ENCODE measurements around the gene UBE2D3. TPM values are rescaled to one million over a fixed set of nuclear protein-coding genes. Genes with fewer than 3 reads are reported as not detected.

Gene UBE2D3
- total RNA-seq, 1 experiment from 2014 or later = 351 TPM

DNA sequence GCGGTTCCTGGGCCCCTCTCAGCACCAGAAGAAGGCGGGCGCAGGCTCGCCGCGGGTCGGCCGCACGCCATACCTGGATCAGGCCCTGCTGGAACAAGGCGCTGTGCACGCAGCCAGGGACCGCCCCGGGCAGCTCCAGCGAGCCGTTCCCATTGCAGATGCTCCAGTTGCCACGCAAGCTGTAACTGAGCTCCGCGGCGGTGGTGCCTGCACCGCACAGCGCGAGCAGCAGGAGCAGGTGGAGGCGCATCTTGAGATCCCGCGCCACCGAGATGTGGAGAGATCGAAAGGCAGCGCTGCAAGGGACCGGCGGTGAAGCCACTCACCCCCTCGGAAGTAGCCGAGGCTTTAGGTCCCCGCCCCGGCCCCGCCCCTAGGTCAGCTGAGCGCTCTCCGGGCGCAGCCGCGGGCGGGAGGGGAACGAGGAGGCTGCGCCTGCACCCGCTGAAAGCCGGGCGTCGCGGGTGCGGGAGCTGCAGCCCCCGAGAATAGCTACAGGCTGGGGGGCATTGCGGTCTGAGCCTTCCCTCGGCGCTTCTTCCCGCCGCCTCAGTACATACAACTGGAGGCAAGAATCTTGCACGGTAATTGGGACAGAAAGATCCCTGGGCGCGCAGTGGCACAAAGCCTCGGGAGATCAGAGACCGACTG is 66.6 kb downstream of the UBE2D3 start, which contains the start of gene MANBA (continued):
- TF ChIP-seq, protein P1, sequence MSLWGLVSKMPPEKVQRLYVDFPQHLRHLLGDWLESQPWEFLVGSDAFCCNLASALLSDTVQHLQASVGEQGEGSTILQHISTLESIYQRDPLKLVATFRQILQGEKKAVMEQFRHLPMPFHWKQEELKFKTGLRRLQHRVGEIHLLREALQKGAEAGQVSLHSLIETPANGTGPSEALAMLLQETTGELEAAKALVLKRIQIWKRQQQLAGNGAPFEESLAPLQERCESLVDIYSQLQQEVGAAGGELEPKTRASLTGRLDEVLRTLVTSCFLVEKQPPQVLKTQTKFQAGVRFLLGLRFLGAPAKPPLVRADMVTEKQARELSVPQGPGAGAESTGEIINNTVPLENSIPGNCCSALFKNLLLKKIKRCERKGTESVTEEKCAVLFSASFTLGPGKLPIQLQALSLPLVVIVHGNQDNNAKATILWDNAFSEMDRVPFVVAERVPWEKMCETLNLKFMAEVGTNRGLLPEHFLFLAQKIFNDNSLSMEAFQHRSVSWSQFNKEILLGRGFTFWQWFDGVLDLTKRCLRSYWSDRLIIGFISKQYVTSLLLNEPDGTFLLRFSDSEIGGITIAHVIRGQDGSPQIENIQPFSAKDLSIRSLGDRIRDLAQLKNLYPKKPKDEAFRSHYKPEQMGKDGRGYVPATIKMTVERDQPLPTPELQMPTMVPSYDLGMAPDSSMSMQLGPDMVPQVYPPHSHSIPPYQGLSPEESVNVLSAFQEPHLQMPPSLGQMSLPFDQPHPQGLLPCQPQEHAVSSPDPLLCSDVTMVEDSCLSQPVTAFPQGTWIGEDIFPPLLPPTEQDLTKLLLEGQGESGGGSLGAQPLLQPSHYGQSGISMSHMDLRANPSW (CRISPR knock-in tag; conservative IDR thresholded peaks at IDR 0.05; ENCODE audit: low read depth) = peak; percentile 94; the same call in 1 of the 2 replicates
- TF ChIP-seq GTF2I (CRISPR knock-in tag; conservative IDR thresholded peaks at IDR 0.05) (no peak), CBFB (CRISPR knock-in tag; IDR thresholded peaks at IDR 0.05; ENCODE audit: low read depth) (peak; percentile 96; the same call in 1 of the 2 replicates), ZNF423 (CRISPR knock-in tag; IDR thresholded peaks at IDR 0.05) (no peak), GABPB1 (CRISPR knock-in tag; IDR thresholded peaks at IDR 0.05) (peak; percentile 43; the same call in 1 of the 2 replicates), ETV6 (CRISPR knock-in tag; IDR thresholded peaks at IDR 0.05) (peak; percentile 72; the same call in 1 of the 2 replicates), CREM (CRISPR knock-in tag; IDR thresholded peaks at IDR 0.05) (peak; percentile 83), ZBTB21 (CRISPR knock-in tag; IDR thresholded peaks at IDR 0.05; ENCODE audit: borderline replicate concordance) (peak; percentile 86), NR1H2 (CRISPR knock-in tag; IDR thresholded peaks at IDR 0.05) (no peak), GRHL2 (CRISPR knock-in tag; IDR thresholded peaks at IDR 0.05; ENCODE audit: insufficient replicate concordance, severe bottlenecking) (no peak), KAT7 (CRISPR knock-in tag; IDR thresholded peaks at IDR 0.05; ENCODE audit: borderline replicate concordance) (peak; percentile 95), SP1 (CRISPR knock-in tag; conservative IDR thresholded peaks at IDR 0.05) (peak; percentile 86), ZNF121 (CRISPR knock-in tag; IDR thresholded peaks at IDR 0.05) (peak; percentile 70; the same call in 1 of the 2 replicates), SMAD3 (CRISPR knock-in tag; IDR thresholded peaks at IDR 0.05; ENCODE audit: borderline replicate concordance) (peak; percentile 14; the same call in 1 of the 2 replicates), MYBL2 (CRISPR knock-in tag; IDR thresholded peaks at IDR 0.05) (peak; percentile 87; the same call in 1 of the 2 replicates), FOXP1 (CRISPR knock-in tag; IDR thresholded peaks at IDR 0.05; ENCODE audit: borderline replicate concordance) (peak; percentile 91; the same call in 1 of the 2 replicates)
- TF ChIP-seq, protein P2, sequence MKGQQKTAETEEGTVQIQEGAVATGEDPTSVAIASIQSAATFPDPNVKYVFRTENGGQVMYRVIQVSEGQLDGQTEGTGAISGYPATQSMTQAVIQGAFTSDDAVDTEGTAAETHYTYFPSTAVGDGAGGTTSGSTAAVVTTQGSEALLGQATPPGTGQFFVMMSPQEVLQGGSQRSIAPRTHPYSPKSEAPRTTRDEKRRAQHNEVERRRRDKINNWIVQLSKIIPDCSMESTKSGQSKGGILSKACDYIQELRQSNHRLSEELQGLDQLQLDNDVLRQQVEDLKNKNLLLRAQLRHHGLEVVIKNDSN (CRISPR knock-in tag; IDR thresholded peaks at IDR 0.05) = peak; percentile 87
- TF ChIP-seq, protein P3, sequence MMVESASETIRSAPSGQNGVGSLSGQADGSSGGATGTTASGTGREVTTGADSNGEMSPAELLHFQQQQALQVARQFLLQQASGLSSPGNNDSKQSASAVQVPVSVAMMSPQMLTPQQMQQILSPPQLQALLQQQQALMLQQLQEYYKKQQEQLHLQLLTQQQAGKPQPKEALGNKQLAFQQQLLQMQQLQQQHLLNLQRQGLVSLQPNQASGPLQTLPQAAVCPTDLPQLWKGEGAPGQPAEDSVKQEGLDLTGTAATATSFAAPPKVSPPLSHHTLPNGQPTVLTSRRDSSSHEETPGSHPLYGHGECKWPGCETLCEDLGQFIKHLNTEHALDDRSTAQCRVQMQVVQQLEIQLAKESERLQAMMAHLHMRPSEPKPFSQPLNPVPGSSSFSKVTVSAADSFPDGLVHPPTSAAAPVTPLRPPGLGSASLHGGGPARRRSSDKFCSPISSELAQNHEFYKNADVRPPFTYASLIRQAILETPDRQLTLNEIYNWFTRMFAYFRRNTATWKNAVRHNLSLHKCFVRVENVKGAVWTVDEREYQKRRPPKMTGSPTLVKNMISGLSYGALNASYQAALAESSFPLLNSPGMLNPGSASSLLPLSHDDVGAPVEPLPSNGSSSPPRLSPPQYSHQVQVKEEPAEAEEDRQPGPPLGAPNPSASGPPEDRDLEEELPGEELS (CRISPR knock-in tag; IDR thresholded peaks at IDR 0.05) = no peak
- TF ChIP-seq, protein P4, sequence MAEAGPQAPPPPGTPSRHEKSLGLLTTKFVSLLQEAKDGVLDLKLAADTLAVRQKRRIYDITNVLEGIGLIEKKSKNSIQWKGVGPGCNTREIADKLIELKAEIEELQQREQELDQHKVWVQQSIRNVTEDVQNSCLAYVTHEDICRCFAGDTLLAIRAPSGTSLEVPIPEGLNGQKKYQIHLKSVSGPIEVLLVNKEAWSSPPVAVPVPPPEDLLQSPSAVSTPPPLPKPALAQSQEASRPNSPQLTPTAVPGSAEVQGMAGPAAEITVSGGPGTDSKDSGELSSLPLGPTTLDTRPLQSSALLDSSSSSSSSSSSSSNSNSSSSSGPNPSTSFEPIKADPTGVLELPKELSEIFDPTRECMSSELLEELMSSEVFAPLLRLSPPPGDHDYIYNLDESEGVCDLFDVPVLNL (CRISPR knock-in tag; IDR thresholded peaks at IDR 0.05; ENCODE audit: borderline replicate concordance, low read depth) = peak; percentile 47; the same call in 1 of the 2 replicates
- TF ChIP-seq, protein P5, sequence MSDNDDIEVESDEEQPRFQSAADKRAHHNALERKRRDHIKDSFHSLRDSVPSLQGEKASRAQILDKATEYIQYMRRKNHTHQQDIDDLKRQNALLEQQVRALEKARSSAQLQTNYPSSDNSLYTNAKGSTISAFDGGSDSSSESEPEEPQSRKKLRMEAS (CRISPR knock-in tag; IDR thresholded peaks at IDR 0.05) = peak; percentile 85
- TF ChIP-seq, protein P6, sequence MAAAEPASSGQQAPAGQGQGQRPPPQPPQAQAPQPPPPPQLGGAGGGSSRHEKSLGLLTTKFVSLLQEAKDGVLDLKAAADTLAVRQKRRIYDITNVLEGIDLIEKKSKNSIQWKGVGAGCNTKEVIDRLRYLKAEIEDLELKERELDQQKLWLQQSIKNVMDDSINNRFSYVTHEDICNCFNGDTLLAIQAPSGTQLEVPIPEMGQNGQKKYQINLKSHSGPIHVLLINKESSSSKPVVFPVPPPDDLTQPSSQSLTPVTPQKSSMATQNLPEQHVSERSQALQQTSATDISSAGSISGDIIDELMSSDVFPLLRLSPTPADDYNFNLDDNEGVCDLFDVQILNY (CRISPR knock-in tag; IDR thresholded peaks at IDR 0.05) = peak; percentile 90; the same call in 1 of the 2 replicates
- TF ChIP-seq, protein P7, sequence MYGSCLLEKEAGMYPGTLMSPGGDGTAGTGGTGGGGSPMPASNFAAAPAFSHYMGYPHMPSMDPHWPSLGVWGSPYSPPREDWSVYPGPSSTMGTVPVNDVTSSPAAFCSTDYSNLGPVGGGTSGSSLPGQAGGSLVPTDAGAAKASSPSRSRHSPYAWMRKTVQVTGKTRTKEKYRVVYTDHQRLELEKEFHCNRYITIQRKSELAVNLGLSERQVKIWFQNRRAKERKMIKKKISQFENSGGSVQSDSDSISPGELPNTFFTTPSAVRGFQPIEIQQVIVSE (CRISPR knock-in tag; IDR thresholded peaks at IDR 0.05; ENCODE audit: borderline replicate concordance) = no peak
- TF ChIP-seq, protein P8, sequence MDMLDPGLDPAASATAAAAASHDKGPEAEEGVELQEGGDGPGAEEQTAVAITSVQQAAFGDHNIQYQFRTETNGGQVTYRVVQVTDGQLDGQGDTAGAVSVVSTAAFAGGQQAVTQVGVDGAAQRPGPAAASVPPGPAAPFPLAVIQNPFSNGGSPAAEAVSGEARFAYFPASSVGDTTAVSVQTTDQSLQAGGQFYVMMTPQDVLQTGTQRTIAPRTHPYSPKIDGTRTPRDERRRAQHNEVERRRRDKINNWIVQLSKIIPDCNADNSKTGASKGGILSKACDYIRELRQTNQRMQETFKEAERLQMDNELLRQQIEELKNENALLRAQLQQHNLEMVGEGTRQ (CRISPR knock-in tag; IDR thresholded peaks at IDR 0.05) = peak; percentile 87
- TF ChIP-seq, protein P9, sequence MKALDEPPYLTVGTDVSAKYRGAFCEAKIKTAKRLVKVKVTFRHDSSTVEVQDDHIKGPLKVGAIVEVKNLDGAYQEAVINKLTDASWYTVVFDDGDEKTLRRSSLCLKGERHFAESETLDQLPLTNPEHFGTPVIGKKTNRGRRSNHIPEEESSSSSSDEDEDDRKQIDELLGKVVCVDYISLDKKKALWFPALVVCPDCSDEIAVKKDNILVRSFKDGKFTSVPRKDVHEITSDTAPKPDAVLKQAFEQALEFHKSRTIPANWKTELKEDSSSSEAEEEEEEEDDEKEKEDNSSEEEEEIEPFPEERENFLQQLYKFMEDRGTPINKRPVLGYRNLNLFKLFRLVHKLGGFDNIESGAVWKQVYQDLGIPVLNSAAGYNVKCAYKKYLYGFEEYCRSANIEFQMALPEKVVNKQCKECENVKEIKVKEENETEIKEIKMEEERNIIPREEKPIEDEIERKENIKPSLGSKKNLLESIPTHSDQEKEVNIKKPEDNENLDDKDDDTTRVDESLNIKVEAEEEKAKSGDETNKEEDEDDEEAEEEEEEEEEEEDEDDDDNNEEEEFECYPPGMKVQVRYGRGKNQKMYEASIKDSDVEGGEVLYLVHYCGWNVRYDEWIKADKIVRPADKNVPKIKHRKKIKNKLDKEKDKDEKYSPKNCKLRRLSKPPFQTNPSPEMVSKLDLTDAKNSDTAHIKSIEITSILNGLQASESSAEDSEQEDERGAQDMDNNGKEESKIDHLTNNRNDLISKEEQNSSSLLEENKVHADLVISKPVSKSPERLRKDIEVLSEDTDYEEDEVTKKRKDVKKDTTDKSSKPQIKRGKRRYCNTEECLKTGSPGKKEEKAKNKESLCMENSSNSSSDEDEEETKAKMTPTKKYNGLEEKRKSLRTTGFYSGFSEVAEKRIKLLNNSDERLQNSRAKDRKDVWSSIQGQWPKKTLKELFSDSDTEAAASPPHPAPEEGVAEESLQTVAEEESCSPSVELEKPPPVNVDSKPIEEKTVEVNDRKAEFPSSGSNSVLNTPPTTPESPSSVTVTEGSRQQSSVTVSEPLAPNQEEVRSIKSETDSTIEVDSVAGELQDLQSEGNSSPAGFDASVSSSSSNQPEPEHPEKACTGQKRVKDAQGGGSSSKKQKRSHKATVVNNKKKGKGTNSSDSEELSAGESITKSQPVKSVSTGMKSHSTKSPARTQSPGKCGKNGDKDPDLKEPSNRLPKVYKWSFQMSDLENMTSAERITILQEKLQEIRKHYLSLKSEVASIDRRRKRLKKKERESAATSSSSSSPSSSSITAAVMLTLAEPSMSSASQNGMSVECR (CRISPR knock-in tag; IDR thresholded peaks at IDR 0.05; ENCODE audit: borderline replicate concordance) = 0 out of 2 replicates have a peak, but pooled peaks have one; percentile 63
